Hepatocyte (in vitro differentiated cells): ENCODE results near the gene EIF6. TPM values are rescaled to one million over a fixed set of nuclear protein-coding genes. Genes with fewer than 3 reads are reported as not detected.

Source experiments
- DNase-seq: peaks from one replicate; pipeline ENCODE4 v3.0.0-alpha.2; 2016; ENCODE audit warnings: low spot score
- H2AFZ ChIP-seq: fragments of 200-600 bp; sonication (generic); 2 replicates; pipeline ENCODE4 v1.6.0; 2016; ENCODE audit warnings: antibody characterized with exemption, mild to moderate bottlenecking
- H3K27ac ChIP-seq: fragments of 200-600 bp; sonication (generic); 2 replicates; pipeline ENCODE4 v1.5.1; 2016; ENCODE audit warnings: mild to moderate bottlenecking
- H3K27me3 ChIP-seq: fragments of 200-600 bp; sonication (generic); 2 replicates; pipeline ENCODE4 v1.6.1; 2016
- H3K36me3 ChIP-seq: fragments of 200-600 bp; sonication (generic); replicated peaks from 2 replicates; pipeline ENCODE4 v1.5.1; 2016; ENCODE audit warnings: low read depth; ENCODE audit not compliant: insufficient read depth
- H3K4me1 ChIP-seq: fragments of 200-600 bp; sonication (generic); 2 replicates; pipeline ENCODE4 v1.5.1; 2016; ENCODE audit warnings: mild to moderate bottlenecking, moderate library complexity; ENCODE audit not compliant: insufficient read depth
- H3K4me2 ChIP-seq: fragments of 200-600 bp; sonication (generic); 2 replicates; pipeline ENCODE4 v1.6.0; 2016
- H3K4me3 ChIP-seq: fragments of 200-600 bp; sonication (generic); 2 replicates; pipeline ENCODE4 v1.5.1; 2016; ENCODE audit warnings: mild to moderate bottlenecking
- H3K79me2 ChIP-seq: fragments of 200-600 bp; sonication (generic); 2 replicates; pipeline ENCODE4 v1.6.0; 2017; ENCODE audit warnings: mild to moderate bottlenecking
- H3K9me2 ChIP-seq: fragments of 200-600 bp; sonication (generic); replicated peaks from 2 replicates; pipeline ENCODE4 v1.6.0; 2017; ENCODE audit warnings: mild to moderate bottlenecking; ENCODE audit not compliant: insufficient read depth
- H3K9me3 ChIP-seq: fragments of 200-600 bp; sonication (generic); 2 replicates; pipeline ENCODE4 v1.5.1; 2016; ENCODE audit warnings: low read depth, mild to moderate bottlenecking
- H4K20me1 ChIP-seq: fragments of 200-600 bp; sonication (generic); 2 replicates; pipeline ENCODE4 v1.6.0; 2016; ENCODE audit warnings: mild to moderate bottlenecking; ENCODE audit not compliant: insufficient read depth, poor library complexity, severe bottlenecking
- EZH2 ChIP-seq: fragments of 200-600 bp; sonication (generic); IDR thresholded peaks from 2 replicates; pipeline ENCODE4 v1.6.1; 2016; ENCODE audit warnings: antibody characterized with exemption, mild to moderate bottlenecking, borderline replicate concordance
- EZH2phosphoT487 ChIP-seq: fragments of 200-600 bp; sonication (generic); IDR thresholded peaks from one replicate; pipeline ENCODE4 v1.6.1; 2018; ENCODE audit warnings: antibody characterized with exemption, mild to moderate bottlenecking, low read depth, moderate library complexity; ENCODE audit not compliant: unreplicated experiment, severe bottlenecking
- WGBS: methylation state at CpG from one replicate; pipeline ENCODE4 v1.1.6; 2016; ENCODE audit warnings: low lambda C conversion rate; ENCODE audit errors: missing lambda C conversion rate; 5-methylcytosine and 5-hydroxymethylcytosine counted together
- polyA plus RNA-seq: library from polyadenylated mRNA; unstranded; fragments of >200 nt; fragmentation: Nextera tagmentation; extraction: Ambion mirVana; gene quantifications from 2 replicates; pipeline ENCODE4 v1.2.1, GENCODE V29; 2016
- total RNA-seq: library from RNA; depleted of rRNA; stranded (reverse); fragments of >200 nt; gene quantifications from 2 replicates; pipeline ENCODE4 v1.2.3, GENCODE V29; 2014
- TF ChIP-seq, protein P1 (sequence below): fragments of 200-600 bp; sonication (generic); IDR thresholded peaks from 2 replicates; pipeline ENCODE4 v1.5.1; 2016; ENCODE audit warnings: antibody characterized with exemption, mild to moderate bottlenecking; ENCODE audit not compliant: poor library complexity

EIF6 gene
- total and polyA plus RNA-seq, 2 experiments from 2014 or later = 112 to 230 TPM

DNA sequence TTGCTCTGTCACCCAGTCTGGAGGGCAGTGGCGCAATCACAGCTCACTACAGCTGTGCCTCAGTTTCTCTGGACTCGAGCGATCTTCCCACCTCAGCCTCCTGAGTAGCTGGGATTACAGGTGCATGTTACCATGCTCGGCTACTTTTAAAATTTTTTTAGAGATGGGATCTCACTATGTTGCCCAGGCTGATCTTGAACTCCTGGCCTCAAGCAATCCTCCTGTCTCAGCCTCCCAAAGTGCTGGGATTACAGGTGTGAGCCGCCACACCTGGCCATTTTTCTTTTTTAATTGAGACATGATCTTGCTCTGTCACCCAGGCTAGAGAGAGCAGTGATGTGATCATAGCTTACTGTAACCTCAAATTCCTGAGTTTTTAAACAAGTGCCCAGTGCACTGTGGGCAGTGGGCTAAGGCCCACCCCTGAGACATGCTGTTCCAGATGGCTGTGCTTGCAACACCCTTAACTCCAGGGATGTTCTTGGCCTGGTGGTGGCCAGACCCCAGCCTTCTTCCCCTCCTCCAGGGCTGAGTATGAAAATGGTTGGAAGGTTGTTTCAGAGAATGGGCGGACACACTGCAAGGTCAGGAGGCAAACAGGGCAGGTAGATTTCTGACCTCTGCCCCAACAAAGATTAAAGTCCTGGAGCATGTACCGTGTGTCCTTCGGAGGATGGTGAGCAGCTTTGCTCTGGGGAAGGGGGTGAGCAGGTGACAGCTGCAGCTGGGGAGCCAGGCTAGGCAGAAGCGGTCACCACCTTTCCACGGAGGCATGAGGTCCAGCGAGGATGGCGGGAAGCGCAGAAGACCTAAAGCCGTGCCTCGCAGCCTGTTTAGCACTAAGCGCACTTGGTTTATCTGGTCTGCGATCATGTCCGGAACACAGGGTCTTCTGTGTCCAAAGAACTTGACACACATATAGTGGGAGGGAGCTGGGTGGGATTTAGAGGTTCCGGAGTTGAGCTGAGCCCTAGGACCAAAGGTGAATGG is 9.0 kb upstream of the EIF6 start:
- 86% methylated on average over 19 of the region's 19 CpGs for WGBS

DNA sequence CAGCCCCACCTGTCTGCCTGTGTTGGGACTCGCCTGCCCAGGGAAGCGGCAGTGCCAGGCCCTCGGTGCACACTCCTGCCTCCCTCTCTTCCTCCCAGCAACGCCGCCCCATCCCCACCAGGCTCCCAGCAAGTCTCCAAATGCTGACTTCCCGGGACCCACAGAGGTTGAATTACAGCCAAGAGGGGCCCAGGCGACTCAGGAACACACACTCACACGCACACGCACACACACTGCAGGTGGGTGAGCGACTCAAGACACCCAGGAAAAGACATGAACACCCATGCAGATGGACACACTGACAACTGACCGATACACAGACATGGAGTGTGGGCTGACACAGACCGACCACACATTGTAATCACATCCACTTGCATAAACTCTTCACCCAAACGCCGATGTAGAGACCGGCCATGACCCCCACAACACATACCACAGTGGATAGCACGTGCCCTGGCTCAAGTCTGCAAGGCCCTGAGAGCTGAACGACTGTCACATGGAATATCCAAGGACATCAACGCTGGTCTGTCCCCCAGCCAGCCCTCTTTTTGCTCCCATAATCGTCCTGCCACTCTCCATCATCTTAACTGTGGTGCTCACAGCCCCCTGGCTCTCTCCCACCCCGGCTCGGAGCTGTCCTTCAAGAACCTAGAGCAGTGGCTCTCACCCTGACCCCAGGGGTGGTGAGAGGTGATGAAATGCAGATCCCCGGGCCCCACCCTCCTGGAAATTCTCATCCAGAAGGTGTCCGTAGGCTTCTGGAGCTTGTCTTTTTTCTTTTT is 8.1 kb upstream of the EIF6 start:
- Histone ChIP-seq H4K20me1 (no peaks in the 10 kb centered on the region), H3K27me3 (no peaks in the 10 kb centered on the region), H3K4me1 (peaks cover 4% of the 10 kb centered on the region), H3K36me3 (no peaks in the 10 kb centered on the region), H3K27ac (no peak overlapping the region), H3K4me2 (no peak overlapping the region), H3K4me3 (no peak overlapping the region), H3K9me3 (no peaks in the 10 kb centered on the region), H3K9me2 (no peaks in the 10 kb centered on the region), H2AFZ (no peak overlapping the region), H3K79me2 (no peaks in the 10 kb centered on the region)
- WGBS = 80% methylated on average over 23 of the region's 23 CpGs
- DNase-seq = no peak
- no peak for TF ChIP-seq EZH2

More for the DNA sequence above, 9.0 kb upstream of the EIF6 start:
- H3K27me3 ChIP-seq = no peaks in the 10 kb centered on the region
- H3K4me3 ChIP-seq = no peak overlapping the region
- H3K9me3 ChIP-seq = no peaks in the 10 kb centered on the region
- no peaks in the 10 kb centered on the region for H3K9me2 ChIP-seq
- H3K27ac ChIP-seq = no peak overlapping the region
- no peak overlapping the region for H3K4me2 ChIP-seq
- H3K79me2 ChIP-seq = no peaks in the 10 kb centered on the region
- TF ChIP-seq EZH2phosphoT487 = no peak
- TF ChIP-seq, protein P1, sequence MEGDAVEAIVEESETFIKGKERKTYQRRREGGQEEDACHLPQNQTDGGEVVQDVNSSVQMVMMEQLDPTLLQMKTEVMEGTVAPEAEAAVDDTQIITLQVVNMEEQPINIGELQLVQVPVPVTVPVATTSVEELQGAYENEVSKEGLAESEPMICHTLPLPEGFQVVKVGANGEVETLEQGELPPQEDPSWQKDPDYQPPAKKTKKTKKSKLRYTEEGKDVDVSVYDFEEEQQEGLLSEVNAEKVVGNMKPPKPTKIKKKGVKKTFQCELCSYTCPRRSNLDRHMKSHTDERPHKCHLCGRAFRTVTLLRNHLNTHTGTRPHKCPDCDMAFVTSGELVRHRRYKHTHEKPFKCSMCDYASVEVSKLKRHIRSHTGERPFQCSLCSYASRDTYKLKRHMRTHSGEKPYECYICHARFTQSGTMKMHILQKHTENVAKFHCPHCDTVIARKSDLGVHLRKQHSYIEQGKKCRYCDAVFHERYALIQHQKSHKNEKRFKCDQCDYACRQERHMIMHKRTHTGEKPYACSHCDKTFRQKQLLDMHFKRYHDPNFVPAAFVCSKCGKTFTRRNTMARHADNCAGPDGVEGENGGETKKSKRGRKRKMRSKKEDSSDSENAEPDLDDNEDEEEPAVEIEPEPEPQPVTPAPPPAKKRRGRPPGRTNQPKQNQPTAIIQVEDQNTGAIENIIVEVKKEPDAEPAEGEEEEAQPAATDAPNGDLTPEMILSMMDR = no peak
- TF ChIP-seq EZH2 = no peak
- DNase-seq = no peak
- no peaks in the 10 kb centered on the region for H4K20me1 ChIP-seq
- H2AFZ ChIP-seq = no peak overlapping the region
- H3K4me1 ChIP-seq = peaks cover 4% of the 10 kb centered on the region
- H3K36me3 ChIP-seq = no peaks in the 10 kb centered on the region

DNA sequence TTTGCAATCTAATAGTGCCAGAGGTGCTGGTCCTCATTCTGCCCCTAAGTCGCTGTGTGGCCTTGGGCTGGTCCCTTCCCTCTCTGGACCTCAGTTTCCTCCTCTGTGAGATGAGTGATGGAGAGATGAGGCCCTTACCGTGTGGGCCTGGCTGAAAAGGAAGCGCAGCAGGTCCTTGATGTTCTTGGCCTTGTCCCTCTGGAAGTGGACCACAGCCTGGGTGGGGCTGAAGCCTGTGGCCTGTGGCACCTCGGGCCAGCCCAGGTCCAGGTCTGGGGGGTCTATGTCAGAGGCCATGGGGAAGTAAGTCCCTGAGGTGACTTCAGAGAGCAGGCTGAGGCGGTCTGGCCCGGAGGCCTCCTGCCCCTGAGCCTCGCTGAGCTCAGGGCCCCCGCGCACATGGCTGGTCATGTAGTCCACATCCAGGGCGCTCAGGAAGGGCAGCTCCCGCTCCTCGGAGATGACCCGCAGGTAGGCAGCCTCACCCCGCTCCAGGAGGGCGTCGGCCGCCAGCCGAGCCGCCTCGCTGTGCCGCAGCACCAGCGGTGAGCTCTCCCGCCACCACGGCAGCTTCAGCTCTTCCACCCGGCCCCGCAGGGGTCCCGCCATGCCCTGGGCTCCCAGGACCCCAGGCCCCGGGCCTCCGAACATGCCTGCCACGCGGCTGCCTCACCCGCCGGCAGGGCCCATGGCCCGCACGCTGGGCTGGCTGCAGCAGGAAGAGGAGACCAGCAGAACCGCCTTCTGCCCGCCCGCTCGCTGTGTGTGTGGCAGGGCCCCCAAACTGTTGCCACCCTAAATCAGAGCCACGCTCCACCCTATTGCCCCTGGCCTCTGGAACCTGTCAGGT is 7.3 kb upstream of the EIF6 start, which contains the start of gene FAM83C:
TSS of gene FAM83C (minus strand) at position 772 of the 850 bp plus-strand sequence. CDS start at position 651, 121 bp downstream.
- Histone ChIP-seq H3K27ac (no peak within 1 kb of the TSS), H3K4me2 (no peak within 1 kb of the TSS), H3K4me1 (peaks cover 4% of the 10 kb centered on the region), H2AFZ (no peak within 1 kb of the TSS), H3K9me3 (no peaks in the 10 kb centered on the region), H3K36me3 (no peaks in the 10 kb centered on the region), H4K20me1 (no peaks in the 10 kb centered on the region), H3K79me2 (no peaks in the 10 kb centered on the region), H3K27me3 (no peaks in the 10 kb centered on the region), H3K9me2 (no peaks in the 10 kb centered on the region), H3K4me3 (no peak within 1 kb of the TSS)
- 96% methylated on average over 16 of the region's 40 CpGs for WGBS
- TF ChIP-seq EZH2phosphoT487 = no peak
- TF ChIP-seq, protein P1 = no peak
- TF ChIP-seq EZH2 = no peak
- DNase-seq = no peak
